GM23248 (cell line): ENCODE data around the gene PRELID1. TPM values are rescaled to one million over a fixed set of nuclear protein-coding genes. Genes with fewer than 3 reads are reported as not detected.

Experiments
- DNase-seq: peaks from one replicate; pipeline ENCODE4 v3.0.0-alpha.2; 2015
- H2AFZ ChIP-seq: fragments of 200-600 bp; sonication (generic); 2 replicates; pipeline ENCODE4 v1.6.1; 2016; ENCODE audit warnings: antibody characterized with exemption
- H3F3A ChIP-seq: fragments of 200-600 bp; sonication (generic); 2 replicates; pipeline ENCODE4 v1.6.1; 2016; ENCODE audit warnings: mild to moderate bottlenecking, antibody characterized with exemption, mixed run types; ENCODE audit not compliant: insufficient read depth
- H3K27ac ChIP-seq: fragments of 200-600 bp; sonication (generic); 2 replicates; pipeline ENCODE4 v1.5.1; 2016; ENCODE audit warnings: mild to moderate bottlenecking
- H3K27me3 ChIP-seq: fragments of 200-600 bp; sonication (generic); replicated peaks from 2 replicates; pipeline ENCODE4 v1.6.1; 2016; ENCODE audit warnings: mild to moderate bottlenecking; ENCODE audit not compliant: insufficient read depth
- H3K36me3 ChIP-seq: fragments of 200-600 bp; sonication (generic); 2 replicates; pipeline ENCODE4 v1.6.1; 2016; ENCODE audit warnings: low read depth, mild to moderate bottlenecking
- H3K4me1 ChIP-seq: fragments of 200-600 bp; sonication (generic); 2 replicates; pipeline ENCODE4 v1.6.1; 2016; ENCODE audit warnings: mild to moderate bottlenecking; ENCODE audit not compliant: insufficient read depth
- H3K4me2 ChIP-seq: fragments of 200-600 bp; sonication (generic); one replicate; pipeline ENCODE4 v1.6.1; 2016; ENCODE audit warnings: mild to moderate bottlenecking; ENCODE audit not compliant: unreplicated experiment
- H3K4me3 ChIP-seq: fragments of 200-600 bp; sonication (generic); 2 replicates; pipeline ENCODE4 v1.5.1; 2016; ENCODE audit warnings: mild to moderate bottlenecking
- H3K79me2 ChIP-seq: fragments of 200-600 bp; sonication (generic); 2 replicates; pipeline ENCODE4 v1.6.1; 2016; ENCODE audit warnings: mild to moderate bottlenecking; ENCODE audit not compliant: insufficient read depth
- H3K9ac ChIP-seq: fragments of 200-600 bp; sonication (generic); 2 replicates; pipeline ENCODE4 v1.6.1; 2016; ENCODE audit warnings: mild to moderate bottlenecking
- H3K9me2 ChIP-seq: fragments of 200-600 bp; sonication (generic); 2 replicates; pipeline ENCODE4 v1.6.1; 2016; ENCODE audit warnings: mixed run types, mild to moderate bottlenecking, moderate library complexity; ENCODE audit not compliant: insufficient read depth
- H3K9me3 ChIP-seq: fragments of 200-600 bp; sonication (generic); one replicate; pipeline ENCODE4 v1.6.1; 2017; ENCODE audit warnings: low read depth
- H4K20me1 ChIP-seq: fragments of 200-600 bp; sonication (generic); 2 replicates; pipeline ENCODE4 v1.6.0; 2016; ENCODE audit not compliant: insufficient read depth
- EZH2 ChIP-seq: fragments of 200-600 bp; sonication (generic); IDR thresholded peaks from 2 replicates; pipeline ENCODE4 v1.6.1; 2018; ENCODE audit warnings: antibody characterized with exemption, mild to moderate bottlenecking; ENCODE audit not compliant: insufficient read depth, poor library complexity, severe bottlenecking
- EZH2phosphoT487 ChIP-seq: fragments of 200-600 bp; sonication (generic); IDR thresholded peaks from 2 replicates; pipeline ENCODE4 v1.6.1; 2018; ENCODE audit warnings: antibody characterized with exemption, moderate library complexity, mild to moderate bottlenecking, low read depth; ENCODE audit not compliant: insufficient read depth
- WGBS, 2 experiments: methylation state at CpG; one replicate each; pipeline ENCODE4 v1.1.6; 2015 to 2017; ENCODE audit warnings: low lambda C conversion rate in 2 of 2, low coverage in 1 of 2; ENCODE audit errors: missing lambda C conversion rate in 2 of 2; 5-methylcytosine and 5-hydroxymethylcytosine counted together
- in situ Hi-C: fragments of 300-500 bp; cut with MboI; formaldehyde crosslinking; loops from 2 replicates; pipeline ENCODE4 v1.15.0; 2020
- polyA plus RNA-seq: library from polyadenylated mRNA; unstranded; fragments of >200 nt; fragmentation: Nextera tagmentation; extraction: Ambion mirVana; gene quantifications from 2 replicates; pipeline ENCODE4 v1.2.1, GENCODE V29; 2016
- total RNA-seq: library from RNA; depleted of rRNA; stranded (reverse); fragments of >200 nt; shearing (Covaris generic); gene quantifications from 2 replicates; pipeline ENCODE4 v1.2.3, GENCODE V29; 2014

Gene PRELID1
- total and polyA plus RNA-seq, 2 experiments from 2014 or later, result 212 to 255 TPM

DNA sequence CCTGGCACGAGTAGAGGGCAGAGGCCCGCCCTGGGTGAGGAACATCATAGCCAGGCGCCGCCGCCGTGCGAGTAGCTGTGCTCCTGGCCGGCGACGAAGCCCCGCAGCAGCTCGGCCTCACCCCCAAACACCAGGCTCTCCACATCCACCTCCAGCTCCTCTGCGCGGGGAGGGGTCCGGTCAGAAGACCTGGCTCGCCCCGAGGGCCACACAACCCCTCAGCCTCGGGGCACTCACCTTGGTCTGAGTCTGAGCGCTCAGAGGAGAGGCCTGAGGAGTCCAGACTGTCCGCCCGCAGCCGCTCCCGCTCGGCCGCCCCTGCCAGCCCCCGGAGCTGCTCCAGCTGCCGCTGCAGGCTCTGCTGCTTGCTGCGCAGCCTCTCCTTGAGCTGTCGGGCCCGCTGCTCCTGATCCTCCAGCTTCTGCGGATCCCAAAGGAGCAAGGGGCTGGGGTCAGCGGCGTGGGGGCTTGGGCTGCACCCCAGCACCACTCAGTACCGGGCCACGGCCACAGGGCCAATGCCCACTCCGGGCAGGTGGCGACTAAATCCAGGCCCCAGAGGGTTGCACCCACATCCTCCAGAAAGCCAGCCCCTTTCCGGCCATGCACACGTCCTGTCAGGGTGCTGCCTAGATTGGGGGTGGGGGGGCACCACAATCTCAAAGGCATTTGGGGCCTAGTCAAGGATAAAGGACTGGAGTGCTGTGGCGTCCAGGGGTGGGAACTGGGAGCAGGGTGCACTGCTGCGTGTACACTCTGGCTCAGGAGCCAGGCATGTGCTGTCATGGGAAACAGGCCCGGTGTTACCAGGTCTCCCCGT is 4.2 kb downstream of the PRELID1 start:
- Histone ChIP-seq H3K36me3 (no peaks in the 10 kb centered on the region; the same call in 1 of the 2 replicates), H3K27me3 (no peaks in the 10 kb centered on the region), H4K20me1 (no peaks in the 10 kb centered on the region), H3K79me2 (peaks cover 66% of the 10 kb centered on the region), H3K4me3 (no peak overlapping the region), H3K9ac (no peak overlapping the region), H3K9me2 (no peaks in the 10 kb centered on the region), H3K27ac (no peak overlapping the region), H3K4me2 (no peak overlapping the region), H2AFZ (no peak overlapping the region), H3F3A (peaks cover 6% of the 10 kb centered on the region), H3K9me3 (no peaks in the 10 kb centered on the region), H3K4me1 (peaks cover 15% of the 10 kb centered on the region)
- in situ Hi-C loops, result no loop called here
- TF ChIP-seq EZH2phosphoT487 (no peak), EZH2 (no peak)
- DNase-seq, result no peak
- 87% methylated on average over 34 to 37 of the region's 43 CpGs for WGBS, 2 experiments

DNA sequence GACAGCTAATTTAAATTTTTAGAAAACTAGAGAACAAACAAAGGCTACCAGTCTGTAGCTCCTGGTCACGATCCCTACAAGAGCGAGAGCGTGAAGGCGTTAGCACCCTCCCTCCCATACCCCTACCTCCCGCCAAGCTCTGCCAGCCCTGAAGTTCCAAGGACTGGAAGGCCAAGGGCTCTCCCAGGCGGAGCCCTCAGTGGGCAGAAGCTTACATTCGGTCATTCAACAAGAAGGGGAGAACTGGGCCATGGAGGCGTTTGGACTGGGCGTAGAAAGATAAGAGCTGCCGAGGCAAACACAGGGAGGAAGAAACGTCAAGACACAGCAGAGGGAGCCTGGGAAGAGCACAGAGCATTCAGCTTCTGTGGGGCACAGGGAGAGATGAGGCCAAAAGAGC is 5.1 kb downstream of the PRELID1 start:
- H3K4me2 ChIP-seq, result no peak overlapping the region
- no peak overlapping the region for H3K4me3 ChIP-seq
- H3K36me3 ChIP-seq, result no peaks in the 10 kb centered on the region; the same call in 1 of the 2 replicates
- no peak for DNase-seq
- H2AFZ ChIP-seq, result no peak overlapping the region
- peaks cover 15% of the 10 kb centered on the region for H3K4me1 ChIP-seq
- H4K20me1 ChIP-seq, result no peaks in the 10 kb centered on the region
- 83 to 87% methylated on average over 10 to 11 of the region's 11 CpGs for WGBS, 2 experiments
- in situ Hi-C loops, result no loop called here
- TF ChIP-seq EZH2, result no peak
- no peak for TF ChIP-seq EZH2phosphoT487
- no peak overlapping the region for H3K9ac ChIP-seq
- no peaks in the 10 kb centered on the region for H3K9me3 ChIP-seq
- no peaks in the 10 kb centered on the region for H3K27me3 ChIP-seq
- H3F3A ChIP-seq, result peaks cover 6% of the 10 kb centered on the region
- H3K27ac ChIP-seq, result no peak overlapping the region
- H3K9me2 ChIP-seq, result no peaks in the 10 kb centered on the region
- H3K79me2 ChIP-seq, result peaks cover 56% of the 10 kb centered on the region

DNA sequence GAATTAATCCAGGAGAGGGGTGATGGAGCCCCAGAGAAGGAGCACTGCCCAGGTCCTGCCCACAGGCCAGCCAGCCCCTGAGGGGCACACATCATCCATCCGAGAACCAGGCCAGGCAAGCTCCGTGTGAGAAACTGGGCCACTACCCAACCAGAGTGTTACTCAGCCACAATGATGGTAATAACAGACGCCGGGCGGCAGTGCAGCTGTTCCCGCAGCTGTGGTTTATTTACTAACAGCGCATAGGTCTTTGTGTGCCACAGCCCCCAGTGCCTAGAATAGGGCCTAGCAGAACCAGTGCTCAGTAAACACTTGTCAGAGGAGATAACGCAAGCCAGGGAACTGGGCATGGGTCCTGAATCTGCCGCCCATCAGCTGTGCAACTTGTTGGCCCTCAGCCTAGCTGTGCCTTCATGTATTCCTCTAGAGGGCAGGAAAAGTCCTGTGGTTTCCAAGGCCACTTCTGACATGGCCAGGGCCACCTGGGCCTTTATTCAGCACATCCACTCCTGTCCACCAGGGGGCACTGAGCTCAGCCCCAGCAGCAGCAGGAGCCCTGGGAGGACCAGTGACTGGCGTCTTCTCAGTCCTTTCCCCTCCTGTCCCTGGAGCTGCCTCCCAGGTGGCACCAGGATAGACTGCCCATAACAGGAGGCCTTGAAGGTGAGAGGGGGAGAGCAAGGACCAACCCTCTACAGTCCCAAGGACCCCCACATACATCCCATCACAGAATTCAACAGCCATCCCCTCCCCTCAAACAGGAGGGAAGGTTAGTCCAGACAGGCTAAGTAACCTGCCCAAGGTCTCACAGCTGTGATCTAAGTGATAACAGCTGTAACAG is 6.0 kb downstream of the PRELID1 start:
- Histone ChIP-seq H3K4me1 (peaks cover 15% of the 10 kb centered on the region), H3F3A (peaks cover 6% of the 10 kb centered on the region), H3K4me2 (no peak overlapping the region), H3K79me2 (peaks cover 48% of the 10 kb centered on the region), H3K9ac (no peak overlapping the region), H3K27ac (no peak overlapping the region), H4K20me1 (no peaks in the 10 kb centered on the region), H3K9me3 (no peaks in the 10 kb centered on the region), H3K9me2 (no peaks in the 10 kb centered on the region), H3K27me3 (no peaks in the 10 kb centered on the region), H3K36me3 (no peaks in the 10 kb centered on the region; the same call in 1 of the 2 replicates), H2AFZ (no peak overlapping the region), H3K4me3 (no peak overlapping the region)
- DNase-seq, result peak; percentile 72
- 46 to 55% methylated on average over 10 of the region's 10 CpGs for WGBS, 2 experiments
- in situ Hi-C loops, result no loop called here
- no peak for TF ChIP-seq EZH2
- TF ChIP-seq EZH2phosphoT487, result no peak

DNA sequence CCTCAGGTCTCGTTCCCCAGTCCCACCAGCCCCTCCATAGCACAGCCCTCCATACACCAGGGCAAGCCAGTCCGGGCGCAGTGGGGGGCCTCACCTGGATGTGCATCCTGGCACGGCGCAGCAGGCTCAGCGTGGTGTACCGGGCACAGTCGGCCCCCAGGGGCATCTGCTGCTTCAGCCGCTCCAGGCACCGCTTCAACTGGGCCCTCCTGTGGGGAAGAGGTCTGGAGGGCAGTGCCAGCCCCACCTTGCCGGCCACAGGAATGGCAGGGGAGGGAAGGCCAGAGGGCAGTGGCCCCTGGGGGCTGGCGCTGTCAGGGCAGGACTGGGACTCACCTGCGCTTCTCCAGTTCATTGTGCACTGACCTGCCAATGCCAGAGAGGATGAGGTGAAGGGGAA is 6.7 kb downstream of the PRELID1 start:
- H3K27me3 ChIP-seq, result no peaks in the 10 kb centered on the region
- no peak for TF ChIP-seq EZH2phosphoT487
- TF ChIP-seq EZH2, result no peak
- H4K20me1 ChIP-seq, result no peaks in the 10 kb centered on the region
- H3K4me1 ChIP-seq, result peaks cover 8% of the 10 kb centered on the region; the same call in 1 of the 2 replicates
- H3K9me2 ChIP-seq, result no peaks in the 10 kb centered on the region
- no peaks in the 10 kb centered on the region for H3K9me3 ChIP-seq
- H3K36me3 ChIP-seq, result no peaks in the 10 kb centered on the region; the same call in 1 of the 2 replicates
- no peak for DNase-seq
- no peak overlapping the region for H2AFZ ChIP-seq
- peaks cover 4% of the 10 kb centered on the region for H3F3A ChIP-seq
- H3K9ac ChIP-seq, result no peak overlapping the region
- WGBS, 2 experiments, result 87% methylated on average over 10 to 12 of the region's 13 CpGs
- peak overlapping the region; percentile 79 for H3K4me3 ChIP-seq
- H3K79me2 ChIP-seq, result peaks cover 41% of the 10 kb centered on the region
- peak overlapping the region; percentile 65 for H3K4me2 ChIP-seq
- in situ Hi-C loops, result no loop called here
- no peak overlapping the region for H3K27ac ChIP-seq
